NCI-H510A treated with DMSO at 0.1 percent for 48 hours (cell line): Measurements from ENCODE around the gene HNRNPA3.
A peak's percentile ranks its signal among the peaks of the same experiment; 100 is the strongest.
"Not testable (repeated sequence)": the region's sequence is repeated elsewhere in the genome, so short reads cannot be mapped to it uniquely, and the experiment has no call there.

ENCODE experiments used
- DNase-seq: peaks from one replicate; lab custom pipeline; 2025; lab: John Stamatoyannopoulos, UW

Gene HNRNPA3

GRCh38 chr2:177188482-177189469 lies 23.8 kb upstream of the HNRNPA3 start:
- no peak for DNase-seq

- no peak for DNase-seq
Observed at GRCh38 chr2:177190941-177191340, 21.7 kb upstream of the HNRNPA3 start.

GRCh38 chr2:177192788-177193187 lies 19.8 kb upstream of the HNRNPA3 start:
- no peak for DNase-seq

GRCh38 chr2:177193240-177193639 lies 19.4 kb upstream of the HNRNPA3 start:
- DNase-seq = no peak

- DNase-seq = no peak
Observed at GRCh38 chr2:177195194-177195593, 17.4 kb upstream of the HNRNPA3 start.

GRCh38 chr2:177200419-177200818 lies 12.2 kb upstream of the HNRNPA3 start:
- DNase-seq = not testable (repeated sequence)

GRCh38 chr2:177201919-177202346 lies 10.7 kb upstream of the HNRNPA3 start:
- peak; percentile 43 for DNase-seq

- DNase-seq = no peak
Observed at GRCh38 chr2:177204417-177204816, 8.2 kb upstream of the HNRNPA3 start.

GRCh38 chr2:177207101-177207500 lies 5.5 kb upstream of the HNRNPA3 start:
- DNase-seq = no peak

GRCh38 chr2:177211169-177211568 lies 1.4 kb upstream of the HNRNPA3 start:
- peak; percentile 84 for DNase-seq

GRCh38 chr2:177211576-177212105 lies 953 bp upstream of the HNRNPA3 start:
- DNase-seq = peak; percentile 82

- DNase-seq = peak; percentile 91
Observed at GRCh38 chr2:177212891-177213856, 580 bp downstream of the HNRNPA3 start.

- no peak for DNase-seq
Observed at GRCh38 chr2:177217247-177217843, 4.8 kb downstream of the HNRNPA3 start.

- DNase-seq = not testable (repeated sequence)
Observed at GRCh38 chr2:177219787-177220186, 7.2 kb downstream of the HNRNPA3 start.

GRCh38 chr2:177221534-177221933 lies 8.9 kb downstream of the HNRNPA3 start:
- no peak for DNase-seq

GRCh38 chr2:177221970-177222369 lies 9.4 kb downstream of the HNRNPA3 start:
- DNase-seq = no peak

GRCh38 chr2:177223436-177223835 lies 10.8 kb downstream of the HNRNPA3 start:
- DNase-seq = not testable (repeated sequence)

GRCh38 chr2:177225965-177226360 lies 13.4 kb downstream of the HNRNPA3 start:
- DNase-seq = no peak

- no peak for DNase-seq
Observed at GRCh38 chr2:177229442-177230242, 17.0 kb downstream of the HNRNPA3 start.

GRCh38 chr2:177231270-177231669 lies 18.7 kb downstream of the HNRNPA3 start:
- no peak for DNase-seq
